PC-3 (cell line): ENCODE results near the gene IQCB1.

Source experiments
- CTCF ChIP-seq: fragments of 300-600 bp; sonication (generic); conservative IDR thresholded peaks from 2 replicates; pipeline ENCODE4 v1.5.1; 2017; ENCODE audit warnings: antibody characterized with exemption, low read depth, mild to moderate bottlenecking, low read length
- EZH2 ChIP-seq: fragments of 300-600 bp; sonication (generic); IDR thresholded peaks from one replicate; pipeline ENCODE4 v1.6.1; 2017; ENCODE audit warnings: antibody characterized with exemption, mild to moderate bottlenecking, low read length; ENCODE audit not compliant: unreplicated experiment
- EZH2phosphoT487 ChIP-seq: fragments of 300-600 bp; sonication (generic); IDR thresholded peaks from 2 replicates; pipeline ENCODE4 v1.6.1; 2018; ENCODE audit warnings: mild to moderate bottlenecking, antibody characterized with exemption, low read length, borderline replicate concordance

GRCh38 chr3:121757087-121757811, 77.6 kb downstream of the IQCB1 start:
- TF ChIP-seq CTCF = no peak
- TF ChIP-seq EZH2 = no peak
- TF ChIP-seq EZH2phosphoT487 = no peak
